ENCODE results near the gene CCDC40. TPM values are rescaled to one million over a fixed set of nuclear protein-coding genes. Genes with fewer than 3 reads are reported as not detected.

The CCDC40 gene
- total RNA-seq, 4 donors from 2014 or later: 3.5 to 8.8 (median 5.3) TPM

- ATAC-seq (ENCODE audit: low FRiP score): no peak
- DNase-seq (ENCODE audit: low spot score): no peak
- no peak for TF ChIP-seq CTCF (IDR thresholded peaks at IDR 0.05)
These were observed 76.1 kb downstream of the CCDC40 start for GRCh38 chr17:80112471-80113032.

- TF ChIP-seq CTCF (IDR thresholded peaks at IDR 0.05): no peak
- ATAC-seq (ENCODE audit: low FRiP score) (no peak), DNase-seq (ENCODE audit: low spot score) (no peak)
These were observed 76.6 kb downstream of the CCDC40 start for GRCh38 chr17:80113033-80113484.

- ATAC-seq (ENCODE audit: low FRiP score) (no peak), DNase-seq (ENCODE audit: low spot score) (no peak)
- no peak for TF ChIP-seq CTCF (IDR thresholded peaks at IDR 0.05)
These were observed 78.3 kb downstream of the CCDC40 start for GRCh38 chr17:80114758-80115157.

- TF ChIP-seq CTCF (IDR thresholded peaks at IDR 0.05): no peak
- no peak for ATAC-seq (ENCODE audit: low FRiP score)
- no peak for DNase-seq (ENCODE audit: low spot score)
These were observed 78.7 kb downstream of the CCDC40 start for GRCh38 chr17:80115159-80115558.

- DNase-seq (ENCODE audit: low spot score) (no peak), ATAC-seq (ENCODE audit: low FRiP score) (no peak)
- no peak for TF ChIP-seq CTCF (IDR thresholded peaks at IDR 0.05)
These were observed 80.0 kb downstream of the CCDC40 start for GRCh38 chr17:80116276-80116920.

GRCh38 chr17:80116921-80117380 is 80.5 kb downstream of the CCDC40 start:
- DNase-seq (ENCODE audit: low spot score): no peak
- ATAC-seq (ENCODE audit: low FRiP score): no peak
- no peak for TF ChIP-seq CTCF (IDR thresholded peaks at IDR 0.05)
